ENCODE data around the gene CAT.

Gene CAT

GRCh38 chr11:34473603-34474169, 35.0 kb downstream of the CAT start:
- H3K9ac ChIP-seq (ENCODE audit: low read length) = no peak overlapping the region
- no peak overlapping the region for H3K4me3 ChIP-seq (ENCODE audit: low read depth, low read length)
- no peak overlapping the region for H2BK5ac ChIP-seq (ENCODE audit: low read depth, low read length, poor library complexity)
- H3K79me1 ChIP-seq (ENCODE audit: low read length) = no peaks in the 10 kb centered on the region
- H3K9me3 ChIP-seq (ENCODE audit: insufficient read depth, low read depth, low read length) = no peaks in the 10 kb centered on the region
- WGBS (ENCODE audit: extremely low coverage, insufficient coverage, insufficient read length) = no CpG with 5 or more reads among the region's 4 CpGs
- no peak overlapping the region for H3K4ac ChIP-seq (ENCODE audit: low read depth, low read length)
- no peaks in the 10 kb centered on the region for H3K79me2 ChIP-seq (ENCODE audit: control insufficient read depth, insufficient read depth, low read length, poor library complexity)
- no peak overlapping the region for H2BK120ac ChIP-seq (ENCODE audit: insufficient read depth, low read length, poor library complexity)
- H3K4me1 ChIP-seq (ENCODE audit: control insufficient read depth in 1 of 2, insufficient read depth in 2 of 2, low read length in 2 of 2) = no peaks in the 10 kb centered on the region
- no peaks in the 10 kb centered on the region for H3K36me3 ChIP-seq (ENCODE audit: control insufficient read depth in 1 of 2, insufficient read depth in 2 of 2, low read length in 2 of 2)
- no peak overlapping the region for H3K18ac ChIP-seq (ENCODE audit: low read length)
- no peak overlapping the region for H2BK12ac ChIP-seq (ENCODE audit: low read length)
- H3K27me3 ChIP-seq (ENCODE audit: insufficient read depth, low read length) = no peaks in the 10 kb centered on the region
- DNase-seq = no peak
- no peak overlapping the region for H3K14ac ChIP-seq (ENCODE audit: low read length)
- H4K8ac ChIP-seq (ENCODE audit: low read depth, low read length) = no peak overlapping the region
- H2AFZ ChIP-seq (ENCODE audit: insufficient read depth, low read length, poor library complexity) = no peak overlapping the region
- no peak overlapping the region for H3K27ac ChIP-seq (ENCODE audit: low read depth, low read length)
- no peak overlapping the region for H4K91ac ChIP-seq (ENCODE audit: low read depth, low read length)
- H3K23ac ChIP-seq (ENCODE audit: low read length) = no peak overlapping the region
- no peak overlapping the region for H3K4me2 ChIP-seq (ENCODE audit: low read length)
- no peak overlapping the region for H2AK5ac ChIP-seq (ENCODE audit: low read length)
- H4K12ac ChIP-seq (ENCODE audit: low read depth, low read length) = no peak overlapping the region

GRCh38 chr11:34475656-34476055, 36.9 kb downstream of the CAT start:
- Histone ChIP-seq H3K4me1 (ENCODE audit: control insufficient read depth in 1 of 2, insufficient read depth in 2 of 2, low read length in 2 of 2) (no peaks in the 10 kb centered on the region), H3K79me2 (ENCODE audit: control insufficient read depth, insufficient read depth, low read length, poor library complexity) (no peaks in the 10 kb centered on the region), H3K4ac (ENCODE audit: low read depth, low read length) (no peak overlapping the region), H3K14ac (ENCODE audit: low read length) (no peak overlapping the region), H2BK5ac (ENCODE audit: low read depth, low read length, poor library complexity) (no peak overlapping the region), H3K4me2 (ENCODE audit: low read length) (no peak overlapping the region), H3K9ac (ENCODE audit: low read length) (no peak overlapping the region), H4K91ac (ENCODE audit: low read depth, low read length) (no peak overlapping the region), H4K8ac (ENCODE audit: low read depth, low read length) (no peak overlapping the region), H2AFZ (ENCODE audit: insufficient read depth, low read length, poor library complexity) (no peak overlapping the region), H3K79me1 (ENCODE audit: low read length) (no peaks in the 10 kb centered on the region), H3K18ac (ENCODE audit: low read length) (no peak overlapping the region), H2BK120ac (ENCODE audit: insufficient read depth, low read length, poor library complexity) (no peak overlapping the region), H3K27ac (ENCODE audit: low read depth, low read length) (no peak overlapping the region), H2BK12ac (ENCODE audit: low read length) (no peak overlapping the region), H2AK5ac (ENCODE audit: low read length) (no peak overlapping the region), H3K23ac (ENCODE audit: low read length) (no peak overlapping the region), H3K27me3 (ENCODE audit: insufficient read depth, low read length) (no peaks in the 10 kb centered on the region), H3K4me3 (ENCODE audit: low read depth, low read length) (no peak overlapping the region), H3K9me3 (ENCODE audit: insufficient read depth, low read depth, low read length) (no peaks in the 10 kb centered on the region), H4K12ac (ENCODE audit: low read depth, low read length) (no peak overlapping the region), H3K36me3 (ENCODE audit: control insufficient read depth in 1 of 2, insufficient read depth in 2 of 2, low read length in 2 of 2) (no peaks in the 10 kb centered on the region)
- WGBS (ENCODE audit: extremely low coverage, insufficient coverage, insufficient read length) = no CpG with 5 or more reads among the region's 3 CpGs
- no peak for DNase-seq

DNA sequence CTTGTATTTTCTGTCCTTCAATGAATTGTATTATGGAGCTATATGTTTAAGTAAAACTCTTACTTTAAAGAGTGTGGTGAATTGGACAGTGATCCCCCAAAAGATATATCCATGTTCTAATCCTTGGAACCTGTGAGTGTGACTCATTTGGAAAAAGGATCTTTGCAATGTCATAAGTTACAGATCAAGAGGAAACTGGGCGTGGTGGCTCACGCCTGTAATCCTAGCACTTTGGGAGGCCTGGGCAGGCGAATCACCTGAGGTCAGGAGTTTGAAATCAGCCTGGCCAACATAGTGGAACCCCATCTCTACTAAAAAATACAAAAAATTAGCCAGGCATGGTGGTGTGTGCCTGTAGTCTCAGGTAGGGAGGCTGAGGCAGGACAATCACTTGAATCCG, 38.1 kb downstream of the CAT start:
- Histone ChIP-seq H3K27me3 (ENCODE audit: insufficient read depth, low read length) (no peaks in the 10 kb centered on the region), H3K4me2 (ENCODE audit: low read length) (no peak overlapping the region), H4K8ac (ENCODE audit: low read depth, low read length) (no peak overlapping the region), H3K4me1 (ENCODE audit: control insufficient read depth in 1 of 2, insufficient read depth in 2 of 2, low read length in 2 of 2) (no peaks in the 10 kb centered on the region), H3K4ac (ENCODE audit: low read depth, low read length) (no peak overlapping the region), H3K18ac (ENCODE audit: low read length) (no peak overlapping the region), H3K9ac (ENCODE audit: low read length) (no peak overlapping the region), H3K36me3 (ENCODE audit: control insufficient read depth in 1 of 2, insufficient read depth in 2 of 2, low read length in 2 of 2) (no peaks in the 10 kb centered on the region), H2BK12ac (ENCODE audit: low read length) (no peak overlapping the region), H3K14ac (ENCODE audit: low read length) (no peak overlapping the region), H3K79me1 (ENCODE audit: low read length) (no peaks in the 10 kb centered on the region), H3K23ac (ENCODE audit: low read length) (no peak overlapping the region), H2AK5ac (ENCODE audit: low read length) (no peak overlapping the region), H2BK120ac (ENCODE audit: insufficient read depth, low read length, poor library complexity) (no peak overlapping the region), H3K79me2 (ENCODE audit: control insufficient read depth, insufficient read depth, low read length, poor library complexity) (no peaks in the 10 kb centered on the region), H4K12ac (ENCODE audit: low read depth, low read length) (no peak overlapping the region), H2AFZ (ENCODE audit: insufficient read depth, low read length, poor library complexity) (no peak overlapping the region), H3K27ac (ENCODE audit: low read depth, low read length) (no peak overlapping the region), H3K9me3 (ENCODE audit: insufficient read depth, low read depth, low read length) (no peaks in the 10 kb centered on the region), H2BK5ac (ENCODE audit: low read depth, low read length, poor library complexity) (no peak overlapping the region), H3K4me3 (ENCODE audit: low read depth, low read length) (no peak overlapping the region), H4K91ac (ENCODE audit: low read depth, low read length) (no peak overlapping the region)
- DNase-seq = no peak
- no CpG with 5 or more reads among the region's 4 CpGs for WGBS (ENCODE audit: extremely low coverage, insufficient coverage, insufficient read length)

- Histone ChIP-seq H3K4me2 (ENCODE audit: low read length) (no peak overlapping the region), H3K23ac (ENCODE audit: low read length) (no peak overlapping the region), H2BK5ac (ENCODE audit: low read depth, low read length, poor library complexity) (no peak overlapping the region), H3K14ac (ENCODE audit: low read length) (no peak overlapping the region), H4K91ac (ENCODE audit: low read depth, low read length) (no peak overlapping the region), H2AFZ (ENCODE audit: insufficient read depth, low read length, poor library complexity) (no peak overlapping the region), H3K9me3 (ENCODE audit: insufficient read depth, low read depth, low read length) (no peaks in the 10 kb centered on the region), H3K36me3 (ENCODE audit: control insufficient read depth in 1 of 2, insufficient read depth in 2 of 2, low read length in 2 of 2) (no peaks in the 10 kb centered on the region), H3K4me1 (ENCODE audit: control insufficient read depth in 1 of 2, insufficient read depth in 2 of 2, low read length in 2 of 2) (no peaks in the 10 kb centered on the region), H4K12ac (ENCODE audit: low read depth, low read length) (no peak overlapping the region), H3K27ac (ENCODE audit: low read depth, low read length) (no peak overlapping the region), H2BK12ac (ENCODE audit: low read length) (no peak overlapping the region), H3K27me3 (ENCODE audit: insufficient read depth, low read length) (no peaks in the 10 kb centered on the region), H4K8ac (ENCODE audit: low read depth, low read length) (no peak overlapping the region), H2AK5ac (ENCODE audit: low read length) (no peak overlapping the region), H2BK120ac (ENCODE audit: insufficient read depth, low read length, poor library complexity) (no peak overlapping the region), H3K79me1 (ENCODE audit: low read length) (no peaks in the 10 kb centered on the region), H3K18ac (ENCODE audit: low read length) (no peak overlapping the region), H3K9ac (ENCODE audit: low read length) (no peak overlapping the region), H3K79me2 (ENCODE audit: control insufficient read depth, insufficient read depth, low read length, poor library complexity) (no peaks in the 10 kb centered on the region), H3K4me3 (ENCODE audit: low read depth, low read length) (no peak overlapping the region), H3K4ac (ENCODE audit: low read depth, low read length) (no peak overlapping the region)
- no peak for DNase-seq
- WGBS (ENCODE audit: extremely low coverage, insufficient coverage, insufficient read length) = no CpG with 5 or more reads among the region's 8 CpGs
Observed at GRCh38 chr11:34478845-34479663, 40.3 kb downstream of the CAT start.
